GM06990 (cell line): ENCODE measurements around the gene TWIST2.
A peak's percentile ranks its signal among the peaks of the same experiment; 100 is the strongest.

Source experiments
- DNase-seq: peaks from one replicate; pipeline ENCODE4 v3.0.0-alpha.2; 2011; ENCODE audit not compliant: insufficient read length; ENCODE audit errors: extremely low read depth
- H3K27me3 ChIP-seq: replicated peaks from 2 replicates; pipeline ENCODE4 v1.6.0; 2011; ENCODE audit warnings: low read length; ENCODE audit not compliant: control insufficient read depth, insufficient read depth
- H3K36me3 ChIP-seq: 2 replicates; pipeline ENCODE4 v1.5.1; 2011; ENCODE audit warnings: low read length; ENCODE audit not compliant: control insufficient read depth, insufficient read depth
- H3K4me3 ChIP-seq: replicated peaks from 2 replicates; pipeline ENCODE4 v1.5.1; 2011; ENCODE audit warnings: low read depth, mild to moderate bottlenecking, control low read depth, low read length
- TF ChIP-seq, protein P1 (sequence below): IDR thresholded peaks from 2 replicates; pipeline ENCODE4 v1.5.1; 2011; ENCODE audit warnings: low read length, control low read depth, mild to moderate bottlenecking, inconsistent platforms; ENCODE audit not compliant: insufficient read depth, poor library complexity, severe bottlenecking

Gene TWIST2

GRCh38 chr2:238942080-238942725 is 94.3 kb downstream of the TWIST2 start:
- Histone ChIP-seq H3K36me3 (no peaks in the 10 kb centered on the region), H3K4me3 (no peak overlapping the region), H3K27me3 (no peaks in the 10 kb centered on the region)
- no peak for DNase-seq
- TF ChIP-seq, protein P1, sequence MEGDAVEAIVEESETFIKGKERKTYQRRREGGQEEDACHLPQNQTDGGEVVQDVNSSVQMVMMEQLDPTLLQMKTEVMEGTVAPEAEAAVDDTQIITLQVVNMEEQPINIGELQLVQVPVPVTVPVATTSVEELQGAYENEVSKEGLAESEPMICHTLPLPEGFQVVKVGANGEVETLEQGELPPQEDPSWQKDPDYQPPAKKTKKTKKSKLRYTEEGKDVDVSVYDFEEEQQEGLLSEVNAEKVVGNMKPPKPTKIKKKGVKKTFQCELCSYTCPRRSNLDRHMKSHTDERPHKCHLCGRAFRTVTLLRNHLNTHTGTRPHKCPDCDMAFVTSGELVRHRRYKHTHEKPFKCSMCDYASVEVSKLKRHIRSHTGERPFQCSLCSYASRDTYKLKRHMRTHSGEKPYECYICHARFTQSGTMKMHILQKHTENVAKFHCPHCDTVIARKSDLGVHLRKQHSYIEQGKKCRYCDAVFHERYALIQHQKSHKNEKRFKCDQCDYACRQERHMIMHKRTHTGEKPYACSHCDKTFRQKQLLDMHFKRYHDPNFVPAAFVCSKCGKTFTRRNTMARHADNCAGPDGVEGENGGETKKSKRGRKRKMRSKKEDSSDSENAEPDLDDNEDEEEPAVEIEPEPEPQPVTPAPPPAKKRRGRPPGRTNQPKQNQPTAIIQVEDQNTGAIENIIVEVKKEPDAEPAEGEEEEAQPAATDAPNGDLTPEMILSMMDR = no peak

GRCh38 chr2:238942726-238943300 is 94.9 kb downstream of the TWIST2 start:
- TF ChIP-seq, protein P1 = no peak
- no peaks in the 10 kb centered on the region for H3K27me3 ChIP-seq
- no peaks in the 10 kb centered on the region for H3K36me3 ChIP-seq
- DNase-seq = no peak
- H3K4me3 ChIP-seq = no peak overlapping the region

GRCh38 chr2:238943338-238944067 is 95.6 kb downstream of the TWIST2 start:
- Histone ChIP-seq H3K4me3 (no peak overlapping the region), H3K27me3 (no peaks in the 10 kb centered on the region; the same call in 1 of the 2 replicates), H3K36me3 (no peaks in the 10 kb centered on the region)
- TF ChIP-seq, protein P1 = no peak
- no peak for DNase-seq

DNA sequence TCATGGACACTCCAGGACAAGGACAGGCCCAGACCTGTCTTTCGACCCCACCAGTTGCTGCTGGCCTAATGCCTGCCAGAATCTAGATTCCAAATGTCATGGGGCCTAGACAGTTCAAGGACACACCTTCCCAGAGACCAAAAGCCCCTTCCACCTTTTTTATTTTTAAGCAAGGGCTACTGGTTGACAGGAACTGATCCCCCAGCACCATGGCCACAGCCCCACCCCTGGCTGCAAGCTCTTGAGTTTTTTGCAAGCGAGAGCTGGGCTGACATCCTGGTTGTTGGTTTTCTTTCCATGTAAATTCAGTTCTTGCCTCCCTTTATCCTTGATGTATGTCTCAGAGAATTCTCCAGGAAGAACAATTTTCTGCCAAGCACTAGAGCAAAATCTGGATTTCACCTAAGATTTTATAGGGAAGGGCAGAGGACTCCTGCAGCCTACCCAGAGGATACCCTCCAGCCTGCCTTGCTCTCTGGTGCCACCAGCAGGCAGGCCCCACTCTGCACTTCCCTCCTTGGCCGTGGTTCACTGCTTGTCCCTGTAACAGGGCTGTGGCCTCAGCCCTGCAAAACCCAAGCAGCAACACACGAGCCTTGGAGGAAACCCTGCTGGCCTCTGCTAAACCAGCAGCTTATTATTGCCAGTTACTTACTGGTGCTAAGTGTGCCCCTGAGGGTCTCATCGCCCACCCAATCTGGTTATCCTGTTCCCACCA is 97.7 kb downstream of the TWIST2 start:
- no peak for DNase-seq
- H3K27me3 ChIP-seq = no peaks in the 10 kb centered on the region; the same call in 1 of the 2 replicates
- no peak overlapping the region for H3K4me3 ChIP-seq
- TF ChIP-seq, protein P1 = peak; percentile 56
- no peaks in the 10 kb centered on the region for H3K36me3 ChIP-seq

- Histone ChIP-seq H3K27me3 (no peaks in the 10 kb centered on the region; the same call in 1 of the 2 replicates), H3K36me3 (no peaks in the 10 kb centered on the region), H3K4me3 (no peak overlapping the region)
- DNase-seq = no peak
- TF ChIP-seq, protein P1 = no peak
Observed at GRCh38 chr2:238946318-238947242, 98.7 kb downstream of the TWIST2 start.
